ENCODE data around the gene L3MBTL4. TPM values are rescaled to one million over a fixed set of nuclear protein-coding genes. Genes with fewer than 3 reads are reported as not detected.
"Not testable (repeated sequence)": the region's sequence is repeated elsewhere in the genome, so short reads cannot be mapped to it uniquely, and the experiment has no call there.

L3MBTL4 gene
- total RNA-seq, 2 experiments from 2014 or later, result 0.20 TPM; not detected in 1

DNA sequence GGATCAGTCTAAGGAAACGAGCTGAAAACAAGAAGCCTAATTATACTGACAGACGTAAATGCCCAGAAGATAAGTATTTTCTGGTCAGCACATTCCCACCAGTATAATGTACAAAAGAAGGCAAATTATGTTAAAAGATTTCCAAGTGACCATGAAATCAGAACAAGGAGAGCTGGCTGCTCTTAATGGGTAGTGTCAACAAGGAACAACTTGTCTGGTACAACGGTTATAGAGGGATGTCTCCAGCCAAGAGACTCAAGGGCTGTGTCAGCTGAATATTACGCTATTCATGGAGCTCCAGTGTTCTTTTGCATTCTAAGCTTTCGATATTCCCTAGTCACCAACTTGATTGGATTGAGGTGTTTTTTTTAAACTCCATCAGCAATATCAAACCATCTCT is 8.6 kb upstream of the L3MBTL4 start:
- H3K36me3 Mint-ChIP-seq (ENCODE audit: low read depth), result no peaks in the 10 kb centered on the region
- H3K27ac Mint-ChIP-seq, result no peak overlapping the region
- no peaks in the 10 kb centered on the region for H3K9me3 Mint-ChIP-seq
- H3K4me3 Mint-ChIP-seq, result no peak overlapping the region
- POLR2A ChIA-PET, result no interaction called here
- no peak for DNase-seq
- CTCF ChIA-PET, result no interaction called here
- no peaks in the 10 kb centered on the region for H3K27me3 Mint-ChIP-seq
- H3K4me1 Mint-ChIP-seq, result no peaks in the 10 kb centered on the region

DNA sequence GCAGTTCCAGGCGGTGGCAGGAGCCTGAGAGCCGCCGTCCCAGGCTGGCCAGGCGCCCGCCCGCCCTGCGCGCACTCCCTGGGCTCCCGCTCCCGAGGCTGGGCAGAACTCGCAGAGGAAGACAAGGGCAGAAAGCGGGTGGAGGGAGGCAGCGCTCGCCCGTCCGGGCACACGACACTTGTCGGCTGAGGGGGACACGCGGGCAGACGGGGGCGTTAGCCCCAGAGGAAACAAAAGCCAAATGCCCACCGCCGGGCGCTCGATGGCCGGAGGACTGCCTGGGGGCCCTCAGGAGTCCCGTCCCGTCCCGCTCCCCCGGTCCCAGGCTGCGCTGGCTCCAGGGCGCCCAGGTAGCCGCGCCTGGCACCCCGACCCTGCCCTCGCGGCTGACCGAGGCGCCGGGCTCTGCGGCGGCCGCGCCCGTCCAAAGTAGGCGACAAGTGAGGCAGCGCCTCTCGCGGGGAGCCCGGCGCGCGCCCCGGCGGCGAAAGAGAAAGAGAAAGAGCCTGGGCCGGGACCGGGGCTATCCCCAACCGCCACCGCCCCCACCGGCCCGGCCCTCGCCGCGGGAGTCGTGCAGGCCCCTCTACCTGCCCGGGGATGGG is 491 bp downstream of the L3MBTL4 start:
- Mint-ChIP-seq H3K4me1 (peaks cover 5% of the 10 kb centered on the region), H3K9me3 (no peaks in the 10 kb centered on the region), H3K4me3 (no peak overlapping the region), H3K27ac (no peak overlapping the region), H3K27me3 (peaks cover 20% of the 10 kb centered on the region), H3K36me3 (ENCODE audit: low read depth) (no peaks in the 10 kb centered on the region)
- peak; percentile 38 for DNase-seq
- CTCF ChIA-PET, result no interaction called here
- POLR2A ChIA-PET, result no interaction called here

DNA sequence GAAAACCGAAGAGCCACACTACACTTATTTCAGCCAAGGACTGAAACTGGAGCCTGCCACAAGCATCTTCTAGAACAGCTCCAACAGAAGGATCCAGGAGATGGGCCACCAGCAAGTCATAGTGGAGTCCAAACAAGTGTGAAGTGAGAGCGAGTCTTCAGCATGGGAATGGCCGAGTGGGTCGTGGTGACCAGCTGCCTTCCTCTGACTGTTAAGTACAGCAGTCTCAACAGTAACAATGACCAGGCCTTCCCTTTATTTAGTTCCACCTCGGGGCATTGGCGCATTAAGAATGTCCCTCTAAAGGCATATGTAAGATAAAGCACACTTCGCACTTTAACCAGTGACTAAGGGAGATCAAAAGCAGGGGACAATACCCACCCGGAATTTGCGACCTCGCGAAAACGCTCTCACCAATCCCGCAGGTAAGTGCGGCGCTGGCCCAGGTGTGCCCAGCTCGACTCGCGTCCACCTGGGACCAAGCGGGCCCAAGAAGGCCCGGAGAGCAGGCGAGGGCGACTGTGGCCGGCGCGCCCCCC is 1.1 kb downstream of the L3MBTL4 start:
- CTCF ChIA-PET, result no interaction called here
- POLR2A ChIA-PET, result no interaction called here
- Mint-ChIP-seq H3K27ac (no peak overlapping the region), H3K9me3 (no peaks in the 10 kb centered on the region), H3K4me3 (peak overlapping the region; percentile 59), H3K27me3 (peaks cover 20% of the 10 kb centered on the region), H3K4me1 (peaks cover 5% of the 10 kb centered on the region), H3K36me3 (ENCODE audit: low read depth) (no peaks in the 10 kb centered on the region)
- no peak for DNase-seq

DNA sequence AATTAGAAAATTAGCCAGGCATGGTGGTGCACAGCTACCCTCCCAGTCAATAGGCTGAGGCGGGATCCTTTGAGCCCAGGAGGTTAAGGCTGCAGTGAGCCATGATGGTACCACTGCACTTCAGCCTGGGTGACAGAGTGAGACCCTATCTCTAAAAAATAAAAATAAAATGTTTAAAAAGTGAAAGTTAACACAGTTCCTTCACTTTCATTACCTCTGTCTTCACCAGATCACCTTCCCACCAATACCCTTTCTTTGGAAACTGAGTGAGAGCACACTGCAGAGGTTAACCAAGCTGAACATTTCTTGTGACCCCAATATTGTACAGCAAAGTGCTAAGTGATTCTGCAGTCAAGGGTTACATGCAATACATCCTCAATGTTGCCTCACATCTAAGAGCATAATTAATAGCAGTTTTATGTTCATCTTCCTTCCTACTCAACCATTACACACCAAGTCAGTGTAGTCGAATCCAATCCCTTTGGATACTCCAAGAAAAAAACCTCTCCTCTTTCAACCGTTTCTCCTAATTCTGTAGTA is 1.7 kb downstream of the L3MBTL4 start:
- Mint-ChIP-seq H3K4me1 (peaks cover 5% of the 10 kb centered on the region), H3K27ac (no peak overlapping the region), H3K4me3 (peak overlapping the region; percentile 23), H3K9me3 (no peaks in the 10 kb centered on the region), H3K27me3 (peaks cover 20% of the 10 kb centered on the region), H3K36me3 (ENCODE audit: low read depth) (no peaks in the 10 kb centered on the region)
- CTCF ChIA-PET, result no interaction called here
- DNase-seq, result no peak
- POLR2A ChIA-PET, result no interaction called here

DNA sequence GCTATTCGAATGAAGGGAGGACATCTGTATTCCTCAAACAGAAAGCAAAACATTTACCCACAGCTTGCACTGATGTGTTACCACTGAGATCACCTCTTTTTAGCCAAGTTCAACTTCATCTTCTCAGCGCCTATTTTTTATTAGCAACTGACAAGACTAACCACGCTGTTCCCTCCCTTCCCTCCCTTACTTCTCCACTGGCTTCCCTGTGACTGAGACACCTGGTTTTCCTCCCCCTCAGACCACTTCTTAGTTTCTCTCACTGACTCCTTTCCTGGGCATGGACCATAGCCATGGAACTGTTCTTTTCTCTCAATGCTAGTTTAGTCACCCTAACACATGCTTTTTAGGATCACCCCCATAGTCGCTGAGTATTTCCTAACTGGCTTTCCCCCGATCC is 3.3 kb downstream of the L3MBTL4 start:
- POLR2A ChIA-PET, result no interaction called here
- no peak overlapping the region for H3K4me3 Mint-ChIP-seq

DNA sequence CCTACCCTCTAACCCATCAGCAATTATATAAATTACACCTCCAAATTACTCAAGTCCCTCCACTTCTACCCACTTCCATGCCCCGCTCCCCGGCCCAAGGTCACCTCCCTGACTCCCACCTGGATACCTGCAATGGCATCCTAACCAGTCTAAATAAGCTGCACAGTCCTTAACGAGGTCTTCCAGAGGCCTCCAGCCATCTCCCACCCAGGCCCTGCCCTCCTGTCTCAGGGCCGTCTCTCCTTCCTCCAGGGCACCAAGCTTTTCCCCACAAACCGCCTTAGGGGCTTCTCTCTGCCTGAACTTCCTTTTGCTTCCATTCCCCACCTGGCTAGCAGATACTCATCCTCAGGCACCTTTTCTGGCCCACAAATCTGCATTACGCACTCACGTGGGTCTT is 4.8 kb downstream of the L3MBTL4 start:
- H3K27ac Mint-ChIP-seq, result no peak overlapping the region
- H3K9me3 Mint-ChIP-seq, result no peaks in the 10 kb centered on the region
- peaks cover 1% of the 10 kb centered on the region for H3K4me1 Mint-ChIP-seq
- POLR2A ChIA-PET, result no interaction called here
- H3K36me3 Mint-ChIP-seq (ENCODE audit: low read depth), result no peaks in the 10 kb centered on the region
- no peak for DNase-seq
- no peak overlapping the region for H3K4me3 Mint-ChIP-seq
- H3K27me3 Mint-ChIP-seq, result peaks cover 12% of the 10 kb centered on the region
- CTCF ChIA-PET, result no interaction called here

More for the DNA sequence above, 3.3 kb downstream of the L3MBTL4 start:
- Mint-ChIP-seq H3K9me3 (no peaks in the 10 kb centered on the region), H3K27me3 (peaks cover 20% of the 10 kb centered on the region), H3K36me3 (ENCODE audit: low read depth) (no peaks in the 10 kb centered on the region), H3K4me1 (peaks cover 5% of the 10 kb centered on the region), H3K27ac (no peak overlapping the region)
- DNase-seq, result no peak
- CTCF ChIA-PET, result no interaction called here

DNA sequence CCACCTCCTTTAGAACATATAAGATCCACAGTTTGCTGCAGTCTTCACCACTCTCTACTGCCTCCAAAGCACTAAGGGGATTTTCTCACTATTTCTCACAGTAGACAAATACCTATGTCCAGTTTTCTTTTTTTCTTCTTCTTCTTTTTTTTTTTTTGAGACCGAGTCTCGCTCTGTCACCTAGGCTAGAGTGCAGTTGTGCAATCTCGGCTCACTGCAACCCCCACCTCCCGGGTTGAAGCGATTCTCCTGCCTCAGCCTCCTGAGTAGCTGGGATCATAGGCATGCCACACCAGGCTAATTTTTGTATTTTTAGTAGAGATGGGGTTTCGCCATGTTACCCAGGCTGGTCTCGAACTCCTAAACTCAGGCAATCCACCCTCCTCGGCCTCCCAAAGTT is 6.2 kb downstream of the L3MBTL4 start:
- H3K27me3 Mint-ChIP-seq; POLR2A ChIA-PET; H3K27ac Mint-ChIP-seq; CTCF ChIA-PET; DNase-seq; H3K9me3 Mint-ChIP-seq; H3K4me3 Mint-ChIP-seq; H3K36me3 Mint-ChIP-seq (ENCODE audit: low read depth); H3K4me1 Mint-ChIP-seq: not testable (repeated sequence)

DNA sequence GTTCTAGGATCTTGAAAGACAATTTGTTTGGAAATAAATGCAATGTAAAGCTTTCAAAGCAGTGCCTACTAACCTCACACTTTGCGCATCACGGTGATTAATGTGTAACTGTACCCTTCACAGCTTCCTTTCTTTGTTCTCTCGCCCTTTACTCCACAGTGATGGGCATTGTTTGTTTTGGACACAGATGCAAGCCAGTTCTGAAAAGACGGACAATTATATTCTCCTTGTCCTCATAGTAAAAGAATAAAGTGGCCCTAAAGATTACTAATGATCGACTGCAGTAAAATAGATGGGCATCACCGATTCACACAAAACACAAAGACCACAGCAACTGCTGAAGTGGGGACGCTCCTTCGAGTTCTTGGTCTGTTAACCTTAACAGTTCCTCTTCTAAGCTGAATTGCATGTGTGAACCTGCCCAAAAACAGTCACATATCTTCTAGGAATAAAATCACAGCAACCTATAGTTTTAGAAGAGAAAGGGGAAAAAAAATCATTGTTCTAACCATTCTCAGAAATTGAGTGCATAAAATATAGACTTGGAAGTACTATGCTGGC is 7.7 kb downstream of the L3MBTL4 start:
- Mint-ChIP-seq H3K36me3 (ENCODE audit: low read depth) (no peaks in the 10 kb centered on the region), H3K27ac (no peak overlapping the region), H3K9me3 (no peaks in the 10 kb centered on the region), H3K27me3 (peaks cover 2% of the 10 kb centered on the region), H3K4me1 (no peaks in the 10 kb centered on the region), H3K4me3 (no peak overlapping the region)
- ChIA-PET POLR2A (no interaction called here), CTCF (no interaction called here)
- DNase-seq, result no peak

DNA sequence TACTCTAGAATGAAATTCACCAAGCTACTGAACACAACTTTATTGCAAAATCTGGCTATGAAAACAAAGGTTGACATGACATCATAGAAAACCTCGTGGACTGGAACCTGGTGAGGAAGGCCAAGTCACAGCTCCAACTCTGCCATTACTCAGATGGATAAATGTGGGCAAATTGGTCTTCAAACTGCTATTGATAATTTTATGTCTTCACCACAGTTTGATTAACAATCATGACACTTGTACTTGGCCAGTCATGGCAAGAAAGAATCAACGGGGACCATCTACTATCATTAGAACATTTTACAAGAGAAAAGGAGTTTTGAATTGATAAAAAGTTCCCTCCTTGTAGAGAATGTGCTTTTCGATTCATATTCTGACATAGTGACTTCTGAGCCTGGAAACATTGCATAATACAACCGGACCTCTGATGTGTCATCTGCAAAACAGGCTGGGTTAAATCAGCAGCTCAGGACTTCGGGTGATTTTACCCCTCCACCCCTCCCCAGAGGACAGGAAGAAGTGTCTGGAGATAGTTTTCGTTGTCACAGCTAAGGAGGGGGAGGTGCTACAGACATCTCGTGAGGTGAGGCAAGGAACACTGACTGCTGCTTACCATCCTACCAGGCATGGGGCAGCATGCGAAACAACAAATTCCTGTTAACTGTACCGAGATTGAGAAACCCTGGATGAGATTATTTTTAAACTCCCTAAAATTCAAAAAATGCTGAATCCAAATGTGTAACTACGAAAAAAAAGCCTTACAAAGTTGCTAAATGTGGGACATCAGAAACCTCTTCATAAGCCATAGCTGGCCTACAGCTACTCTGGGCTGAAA is 8.4 kb downstream of the L3MBTL4 start:
- no peak overlapping the region for H3K27ac Mint-ChIP-seq
- no peaks in the 10 kb centered on the region for H3K36me3 Mint-ChIP-seq (ENCODE audit: low read depth)
- CTCF ChIA-PET, result no interaction called here
- no peak overlapping the region for H3K4me3 Mint-ChIP-seq
- no peaks in the 10 kb centered on the region for H3K27me3 Mint-ChIP-seq
- POLR2A ChIA-PET, result no interaction called here
- no peaks in the 10 kb centered on the region for H3K9me3 Mint-ChIP-seq
- no peak for DNase-seq
- H3K4me1 Mint-ChIP-seq, result no peaks in the 10 kb centered on the region

DNA sequence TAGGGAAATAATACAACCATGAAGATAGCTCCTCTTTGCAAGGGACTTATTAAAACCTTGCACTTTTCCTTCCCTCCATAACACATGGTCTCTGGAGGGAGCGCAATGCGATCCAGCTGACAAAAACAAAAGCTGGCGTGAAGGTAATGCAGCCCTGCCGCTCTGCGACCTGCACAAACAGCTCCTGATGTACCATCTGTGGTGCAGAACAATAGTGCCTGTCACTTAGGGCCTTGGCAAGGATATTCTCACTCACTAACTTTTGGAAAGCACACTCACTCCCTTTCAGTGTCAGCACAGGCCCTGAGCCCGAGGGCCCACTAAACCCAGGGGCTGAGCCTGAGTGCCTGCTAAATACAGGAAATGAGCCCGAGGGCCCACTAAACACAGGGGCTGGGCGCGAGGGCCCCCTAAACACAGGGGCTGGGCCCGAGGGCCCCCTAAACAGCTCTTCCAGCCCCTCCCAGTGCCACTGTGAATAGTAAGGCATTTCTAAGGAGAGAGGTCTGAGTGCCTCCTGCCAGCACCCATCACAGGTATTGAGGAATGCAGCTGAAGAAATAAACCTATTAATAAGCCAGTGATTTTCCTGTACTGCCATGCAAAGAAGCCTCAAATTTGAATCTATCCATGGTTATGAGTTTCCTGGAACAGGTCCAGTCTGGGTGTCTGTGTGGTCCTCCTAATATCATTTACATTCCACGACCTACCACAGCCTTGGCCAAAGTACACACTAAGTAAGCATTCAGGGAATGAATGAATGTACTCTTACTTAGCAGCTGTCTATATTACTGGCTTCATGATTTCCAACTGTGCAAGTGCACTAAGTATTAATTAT is 9.3 kb downstream of the L3MBTL4 start:
- DNase-seq, result no peak
- Mint-ChIP-seq H3K27ac (no peak overlapping the region), H3K4me3 (no peak overlapping the region), H3K36me3 (ENCODE audit: low read depth) (no peaks in the 10 kb centered on the region), H3K9me3 (peaks cover 3% of the 10 kb centered on the region), H3K4me1 (no peaks in the 10 kb centered on the region), H3K27me3 (no peaks in the 10 kb centered on the region)
- POLR2A ChIA-PET, result no interaction called here
- CTCF ChIA-PET, result no interaction called here

DNA sequence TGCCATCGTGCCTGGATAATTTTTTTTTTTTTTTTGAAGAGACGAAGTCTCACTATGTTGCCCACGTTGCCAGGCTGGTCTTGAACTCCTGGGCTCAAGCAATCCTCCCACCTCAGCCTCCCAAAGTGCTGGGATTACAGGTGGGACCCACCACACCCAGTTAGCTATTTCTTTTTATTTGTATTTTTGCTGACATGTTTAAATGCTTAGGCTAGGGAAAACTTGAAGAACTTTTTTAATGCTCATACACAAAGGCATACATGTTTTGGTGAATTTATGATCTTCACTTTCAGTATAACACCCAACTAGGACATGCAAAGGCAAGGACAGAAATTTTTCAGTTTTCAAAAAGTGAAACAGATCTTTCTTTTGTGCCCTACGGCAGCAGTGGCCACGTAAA is 9.9 kb downstream of the L3MBTL4 start:
- ChIA-PET CTCF (no interaction called here), POLR2A (no interaction called here)
- H3K9me3 Mint-ChIP-seq, result peaks cover 3% of the 10 kb centered on the region
- DNase-seq, result no peak
- H3K27me3 Mint-ChIP-seq, result no peaks in the 10 kb centered on the region
- H3K4me3 Mint-ChIP-seq, result no peak overlapping the region
- no peaks in the 10 kb centered on the region for H3K36me3 Mint-ChIP-seq (ENCODE audit: low read depth)
- H3K4me1 Mint-ChIP-seq, result no peaks in the 10 kb centered on the region
- H3K27ac Mint-ChIP-seq, result no peak overlapping the region

DNA sequence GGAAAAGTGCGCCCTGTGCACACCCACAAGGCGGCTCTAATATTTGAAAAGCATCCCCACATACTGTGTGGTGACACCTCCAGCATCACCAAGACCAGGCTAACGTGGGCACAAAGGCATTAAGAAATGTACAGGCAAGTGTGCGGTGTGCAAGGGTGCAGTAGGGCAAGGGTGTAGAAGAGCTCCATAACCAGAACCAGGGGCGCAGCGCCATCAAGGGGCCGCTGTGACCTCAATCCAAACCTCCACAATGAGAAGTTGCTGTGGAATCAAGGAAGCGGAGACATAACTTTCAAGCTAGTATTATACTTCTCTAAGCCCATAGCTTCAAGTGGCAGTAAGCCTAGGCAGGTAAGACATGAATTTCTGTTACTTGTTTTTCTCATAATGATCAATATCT is 13.0 kb downstream of the L3MBTL4 start:
- ChIA-PET CTCF (no interaction called here), POLR2A (no interaction called here)
- no peak overlapping the region for H3K4me3 Mint-ChIP-seq
- H3K4me1 Mint-ChIP-seq, result no peaks in the 10 kb centered on the region
- H3K36me3 Mint-ChIP-seq (ENCODE audit: low read depth), result no peaks in the 10 kb centered on the region
- DNase-seq, result no peak
- H3K27me3 Mint-ChIP-seq, result no peaks in the 10 kb centered on the region
- peaks cover 3% of the 10 kb centered on the region for H3K9me3 Mint-ChIP-seq
- H3K27ac Mint-ChIP-seq, result no peak overlapping the region

DNA sequence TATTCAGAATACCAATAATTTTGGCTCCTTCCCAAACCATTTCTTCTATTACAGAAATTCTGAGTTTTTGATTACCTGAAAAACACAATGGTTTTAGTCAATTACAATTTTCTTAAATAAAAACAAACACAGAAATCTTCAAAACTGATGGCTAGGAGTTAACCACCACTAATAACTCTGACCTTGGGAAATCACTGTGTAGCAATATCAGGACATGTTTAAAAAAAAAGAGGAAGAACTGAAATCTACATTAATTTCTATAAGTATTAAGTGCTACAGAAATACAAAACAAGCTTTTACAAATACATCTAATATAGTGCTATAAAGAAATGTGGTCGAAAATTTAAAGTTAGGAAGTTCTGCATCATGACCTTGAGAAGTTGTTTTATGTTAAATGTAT is 14.9 kb downstream of the L3MBTL4 start:
- Mint-ChIP-seq H3K4me1 (no peaks in the 10 kb centered on the region), H3K27ac (no peak overlapping the region), H3K9me3 (peaks cover 3% of the 10 kb centered on the region), H3K36me3 (ENCODE audit: low read depth) (no peaks in the 10 kb centered on the region), H3K4me3 (no peak overlapping the region), H3K27me3 (no peaks in the 10 kb centered on the region)
- CTCF ChIA-PET, result no interaction called here
- no peak for DNase-seq
- POLR2A ChIA-PET, result interaction anchor here (0.7 kb wide), 1 partner anchor 25 kb away, joined by 3 read pairs; no protein-coding TSS in a partner anchor
